Hepatocyte (in vitro differentiated cells): ENCODE measurements around the gene CANX. TPM values are rescaled to one million over a fixed set of nuclear protein-coding genes. Genes with fewer than 3 reads are reported as not detected.

Experiments
- polyA plus RNA-seq: library from polyadenylated mRNA; unstranded; fragments of >200 nt; fragmentation: Nextera tagmentation; extraction: Ambion mirVana; gene quantifications from 2 replicates; pipeline ENCODE4 v1.2.1, GENCODE V29; 2016
- total RNA-seq: library from RNA; depleted of rRNA; stranded (reverse); fragments of >200 nt; gene quantifications from 2 replicates; pipeline ENCODE4 v1.2.3, GENCODE V29; 2014

The CANX gene
- total and polyA plus RNA-seq, 2 experiments from 2014 or later: 369 to 705 TPM

Other genes with a start within 250 kb of the CANX start
- gene RUFY1, start 148.4 kb upstream of the CANX start, total RNA-seq: 41.2 and 42.3 TPM in 2 replicates
- 37.3 and 38.6 TPM in 2 replicates for gene RUFY1, start 148.4 kb upstream of the CANX start, polyA plus RNA-seq
- 392 and 485 TPM in 2 replicates for gene HNRNPH1, start 75.3 kb upstream of the CANX start, total RNA-seq
- 99.9 and 123 TPM in 2 replicates for gene HNRNPH1, start 75.3 kb upstream of the CANX start, polyA plus RNA-seq
- not detected in 2 replicates for gene CBY3, start 17.9 kb upstream of the CANX start, total RNA-seq
- gene CBY3, start 17.9 kb upstream of the CANX start, polyA plus RNA-seq: not detected in 2 replicates
- gene MAML1, start 33.9 kb downstream of the CANX start, total RNA-seq: 14.2 and 15.9 TPM in 2 replicates
- 7.5 and 8.8 TPM in 2 replicates for gene MAML1, start 33.9 kb downstream of the CANX start, polyA plus RNA-seq
- 0.72 TPM in 1 of 2 replicates, not detected in the other for gene LTC4S, start 95.0 kb downstream of the CANX start, total RNA-seq
- 3.7 and 6.5 TPM in 2 replicates for gene LTC4S, start 95.0 kb downstream of the CANX start, polyA plus RNA-seq
- gene MGAT4B, start 107.9 kb downstream of the CANX start, total RNA-seq: 132 and 159 TPM in 2 replicates
- 233 and 243 TPM in 2 replicates for gene MGAT4B, start 107.9 kb downstream of the CANX start, polyA plus RNA-seq
- 372 and 402 TPM in 2 replicates for gene SQSTM1, start 121.9 kb downstream of the CANX start, total RNA-seq
- 641 and 727 TPM in 2 replicates for gene SQSTM1, start 121.9 kb downstream of the CANX start, polyA plus RNA-seq
- gene MRNIP, start 159.8 kb downstream of the CANX start, total RNA-seq: 11.2 and 21.2 TPM in 2 replicates
- 28.5 and 51.6 TPM in 2 replicates for gene MRNIP, start 159.8 kb downstream of the CANX start, polyA plus RNA-seq
- 66.9 and 77.0 TPM in 2 replicates for gene TBC1D9B, start 208.9 kb downstream of the CANX start, total RNA-seq
- 94.0 and 97.3 TPM in 2 replicates for gene TBC1D9B, start 208.9 kb downstream of the CANX start, polyA plus RNA-seq